Heart left ventricle (tissue), 16 donors: ENCODE results near the gene KCNH8. TPM values are rescaled to one million over a fixed set of nuclear protein-coding genes. Genes with fewer than 3 reads are reported as not detected.

Experiments
- ATAC-seq, 4 donors: fragments of 200-7000 bp; cut with Tn5 transposase; one replicate each; pipeline ENCODE4 v1.9.1; 2020 to 2022; ENCODE audit warnings: moderate library complexity in 4 of 4, mild to moderate bottlenecking in 3 of 4, moderate number of reproducible peaks in 1 of 4
- DNase-seq, 5 donors: peaks; one replicate each; pipeline ENCODE4 v3.0.0-alpha.2; 2020
- H3K27ac ChIP-seq, 12 donors: fragments of 200-600 bp; sonication (generic) in 4 of 12; one replicate each; pipeline versions ENCODE4 v1.5.0 to v1.8.0; 2016 to 2022; ENCODE audit warnings: mild to moderate bottlenecking in 2 of 12
- H3K27me3 ChIP-seq, 9 donors: fragments of 200-600 bp; sonication (generic) in 2 of 9; one replicate each; pipeline versions ENCODE4 v1.5.1 to v1.8.0; 2016 to 2022; ENCODE audit warnings: mild to moderate bottlenecking in 3 of 9
- H3K36me3 ChIP-seq, 9 donors: fragments of 200-600 bp; sonication (generic) in 2 of 9; one replicate each; pipeline versions ENCODE4 v1.5.0 to v1.8.0; 2018 to 2022; ENCODE audit warnings: mild to moderate bottlenecking in 2 of 9
- H3K4me1 ChIP-seq, 12 donors: fragments of 200-600 bp; sonication (generic) in 4 of 12; one replicate each; pipeline versions ENCODE4 v1.5.0 to v1.8.0; 2016 to 2022; ENCODE audit warnings: mild to moderate bottlenecking in 3 of 12
- H3K4me3 ChIP-seq, 12 donors: fragments of 200-600 bp; sonication (generic) in 4 of 12; one replicate each; pipeline versions ENCODE4 v1.5.0 to v1.8.0; 2017 to 2022; ENCODE audit warnings: mild to moderate bottlenecking in 9 of 12, moderate library complexity in 4 of 12
- H3K9me3 ChIP-seq, 12 donors: fragments of 200-600 bp; sonication (generic) in 4 of 12; one replicate each; pipeline versions ENCODE4 v1.5.0 to v1.8.0; 2016 to 2022; ENCODE audit warnings: mild to moderate bottlenecking in 1 of 12
- CTCF ChIP-seq, 12 donors: fragments of 200-600 bp; sonication (generic) in 4 of 12; IDR thresholded peaks; one replicate each; pipeline versions ENCODE4 v1.5.0 to v1.8.0; 2018 to 2022; ENCODE audit warnings: antibody characterized with exemption in 12 of 12, mild to moderate bottlenecking in 5 of 12
- POLR2A ChIP-seq, 2 donors: fragments of 450-650 bp; IDR thresholded peaks; one replicate each; pipeline ENCODE4 v1.6.1; 2017; ENCODE audit warnings: antibody characterized with exemption in 2 of 2, mild to moderate bottlenecking in 2 of 2, moderate library complexity in 2 of 2
- WGBS, 4 donors: extraction: QIAGEN DNeasy Blood & Tissue Kit in 2 of 4; methylation state at CpG; one replicate each; pipeline versions ENCODE4 v1.1.5 to v1.1.7; 2013 to 2018; 5-methylcytosine and 5-hydroxymethylcytosine counted together
- intact Hi-C, 10 donors: fragments of 100-400 bp; cut with DNase I; formaldehyde crosslinking; loops; one replicate each; pipeline versions ENCODE4 v1.11.1 to v1.14.2; 2022
- polyA plus RNA-seq, 2 donors: library from polyadenylated mRNA; stranded (reverse); fragments of 200-250 nt; gene quantifications; one replicate each; pipeline ENCODE4 v1.2.3, GENCODE V29; 2013
- total RNA-seq, 9 donors: library from RNA; depleted of rRNA in 2 of 9; stranded (reverse); fragments of >200 nt in 2 of 9; fragmentation: NEBNext Ultra II Directional in 3 of 9; extraction: Animal tissue kit (Norgen Biotek cat#: 25700) in 3 of 9; gene quantifications; one replicate each; pipeline versions ENCODE4 v1.1.0 to v1.2.4, GENCODE V29; 2016 to 2023
- donor health status: ischemic (EF 13 %, LVEDD 7.1; RV severe dilation, severe dysfunction).
- donor health status: healthy with polysubstance abuse.
- donor health status: DM: no; HTN: yes; CAD: no.
- donor health status: DM: no; HTN: no; CAD: no.
- donor health status: ischemic (EF 25% LVEDD 6.9; RV normal size, moderate dysfunction).
- donor health status: ischemic (EF 25% LVEDD 5.7; RV mildly dilated, moderate dysfunction).
- donor health status: healthy.
- donor health status: DM: yes; HTN: yes; CAD: no.
- donor health status: ischemic (EF 35%, LVEDD 5.7; RV mildly dilated, moderate dysfunction).
- donor health status: nonischemic (EF 11% LVEDD 7.7; RV severe dilation, severe dysfunction).
- donor health status: DM: yes; HTN: yes; CAD: no.
- donor health status: PGD.
- donor health status: ischemic (EF 29% LVEDD 5.4; RV normal size, mild dysfunction).
- donor health status: nonischemic (EF 23%, LVEDD 6.1; RV moderate dilation, normal function).

The KCNH8 gene
- total and polyA plus RNA-seq, 11 donors = 0.04 to 0.20 (median 0.07) TPM; not detected in 7

GRCh38 chr3:19473971-19474580, 325.8 kb downstream of the KCNH8 start:
- 59 to 72% (median 66%) methylated on average over 3 of the region's 3 CpGs for WGBS, 4 donors
- Histone ChIP-seq H3K4me3 (no peak overlapping the region), H3K9me3 (no peaks in the 10 kb centered on the region), H3K27ac (no peak overlapping the region), H3K4me1 (no peaks in the 10 kb centered on the region), H3K36me3 (no peaks in the 10 kb centered on the region), H3K27me3 (no peaks in the 10 kb centered on the region)
- ATAC-seq (no peak), DNase-seq (no peak)
- intact Hi-C loops = no loop called here
- TF ChIP-seq CTCF (IDR thresholded peaks at IDR 0.05) (no peak), POLR2A (IDR thresholded peaks at IDR 0.05) (no peak)

DNA sequence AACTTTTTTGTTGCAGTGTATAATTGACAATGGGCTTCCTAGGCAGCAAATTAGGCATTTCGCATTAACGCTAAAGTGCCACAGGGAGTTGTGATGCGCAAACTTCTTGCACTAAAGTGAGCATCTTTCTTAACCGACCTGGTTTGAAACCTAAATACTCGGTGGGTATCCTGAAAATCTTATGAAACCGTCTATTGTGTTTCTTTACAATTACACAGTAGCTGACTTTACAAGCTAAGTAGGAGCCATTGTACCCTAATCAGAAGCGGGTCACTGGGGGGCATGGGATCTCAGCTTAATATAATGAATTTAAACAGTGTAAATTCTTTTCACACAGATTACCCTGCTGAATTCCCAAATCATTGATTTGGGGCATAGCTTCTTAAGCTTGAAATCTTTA, 328.0 kb downstream of the KCNH8 start:
- intact Hi-C loops = no loop called here
- H3K27me3 ChIP-seq = no peaks in the 10 kb centered on the region

DNA sequence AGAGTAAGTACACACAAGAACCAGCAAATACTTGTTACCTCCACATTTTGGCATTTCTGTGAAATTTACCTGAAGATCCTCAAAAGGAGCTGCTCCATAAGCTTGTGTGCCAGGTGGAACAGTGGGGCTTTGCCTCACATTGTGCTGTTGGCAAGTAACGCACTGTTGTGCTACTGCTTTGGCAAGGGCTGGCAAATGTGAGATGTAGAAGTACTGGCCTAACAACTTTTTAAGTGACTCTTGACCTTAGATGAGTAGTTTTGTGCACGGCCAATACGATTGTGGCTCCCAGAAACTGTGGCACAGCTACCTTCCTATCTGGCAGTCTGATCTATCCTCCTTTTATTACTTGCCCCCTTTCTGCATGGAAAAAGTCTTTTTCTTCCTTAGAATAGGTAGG, 337.0 kb downstream of the KCNH8 start:
- WGBS, 4 donors = 84 to 91% (median 87%) methylated on average over 3 of the region's 3 CpGs
- TF ChIP-seq POLR2A (IDR thresholded peaks at IDR 0.05) = no peak
- no peak for TF ChIP-seq CTCF (IDR thresholded peaks at IDR 0.05)
- no peaks in the 10 kb centered on the region for H3K27me3 ChIP-seq
- intact Hi-C loops = loop anchor here in 1 of 10 donors (10.0 kb wide), 1 partner anchor 140 kb away; no protein-coding TSS in a partner anchor
- no peaks in the 10 kb centered on the region for H3K36me3 ChIP-seq
- no peaks in the 10 kb centered on the region for H3K9me3 ChIP-seq
- H3K4me3 ChIP-seq = no peak overlapping the region
- ATAC-seq (no peak), DNase-seq (no peak)
- no peaks in the 10 kb centered on the region for H3K4me1 ChIP-seq
- no peak overlapping the region for H3K27ac ChIP-seq

More for the DNA sequence above, 328.0 kb downstream of the KCNH8 start:
- DNase-seq (no peak), ATAC-seq (no peak)
- Histone ChIP-seq H3K36me3 (no peaks in the 10 kb centered on the region), H3K4me1 (no peaks in the 10 kb centered on the region), H3K9me3 (no peaks in the 10 kb centered on the region), H3K27ac (no peak overlapping the region), H3K4me3 (no peak overlapping the region)
- TF ChIP-seq POLR2A (IDR thresholded peaks at IDR 0.05) = no peak
- WGBS, 4 donors = 76 to 81% (median 79%) methylated on average over 7 of the region's 7 CpGs

DNA sequence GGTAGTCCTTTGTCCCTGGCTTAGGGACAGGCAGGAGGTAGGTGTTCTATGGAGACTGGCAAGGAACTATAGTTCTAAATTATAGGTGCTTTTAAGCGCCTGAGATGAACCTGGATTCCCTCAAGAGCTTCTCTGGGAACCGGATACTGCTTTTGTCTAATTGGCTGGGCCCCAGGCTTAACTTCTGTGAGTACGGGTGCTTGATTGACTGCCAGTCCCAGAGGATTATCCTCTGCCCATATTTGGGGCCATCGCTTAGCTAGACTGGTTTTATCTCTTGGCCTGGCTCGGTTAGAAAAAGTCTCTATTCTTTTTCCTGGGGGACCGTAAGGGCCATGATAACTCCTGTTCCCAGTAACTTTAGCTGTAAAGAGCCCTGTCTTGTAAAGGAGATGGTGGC, 339.1 kb downstream of the KCNH8 start:
- no peak for ATAC-seq
- Histone ChIP-seq H3K9me3 (no peaks in the 10 kb centered on the region), H3K4me1 (no peaks in the 10 kb centered on the region), H3K4me3 (no peak overlapping the region), H3K36me3 (no peaks in the 10 kb centered on the region), H3K27me3 (no peaks in the 10 kb centered on the region), H3K27ac (no peak overlapping the region)
- WGBS, 4 donors = 38 to 55% (median 51%) methylated on average over 4 to 6 of the region's 6 CpGs
- intact Hi-C loops = loop anchor here in 1 of 10 donors (10.0 kb wide), 1 partner anchor 143 kb away; no protein-coding TSS in a partner anchor
- TF ChIP-seq POLR2A (IDR thresholded peaks at IDR 0.05) (no peak), CTCF (IDR thresholded peaks at IDR 0.05) (no peak)
- no peak for DNase-seq

DNA sequence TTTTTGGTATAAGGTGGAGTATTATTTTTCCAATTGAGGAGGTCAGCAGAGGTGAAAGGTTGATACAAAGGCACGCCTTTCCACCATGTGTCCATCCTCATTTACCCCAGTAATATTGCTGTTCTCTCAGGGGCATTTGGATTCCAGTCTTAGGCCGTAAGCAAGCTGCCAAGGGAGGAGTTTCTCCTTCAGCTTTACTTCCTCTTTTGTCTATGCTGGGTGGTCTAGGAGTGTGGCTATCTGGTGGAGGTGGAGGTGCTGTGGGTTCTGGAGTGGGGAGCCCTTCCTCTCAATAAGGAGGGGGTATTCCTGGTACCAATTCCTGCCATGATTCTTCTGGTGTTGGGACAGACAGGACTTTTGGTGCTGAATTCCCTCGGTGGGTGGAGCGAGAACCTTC, 340.6 kb downstream of the KCNH8 start:
- Histone ChIP-seq H3K4me1 (no peaks in the 10 kb centered on the region), H3K27ac (no peak overlapping the region), H3K27me3 (no peaks in the 10 kb centered on the region), H3K36me3 (no peaks in the 10 kb centered on the region), H3K9me3 (no peaks in the 10 kb centered on the region), H3K4me3 (no peak overlapping the region)
- no peak for DNase-seq
- ATAC-seq = no peak
- WGBS, 4 donors = 85 to 90% (median 86%) methylated on average over 4 of the region's 4 CpGs
- intact Hi-C loops = loop anchor here in 1 of 10 donors (10.0 kb wide), 1 partner anchor 144 kb away; no protein-coding TSS in a partner anchor
- TF ChIP-seq CTCF (IDR thresholded peaks at IDR 0.05) = no peak
- TF ChIP-seq POLR2A (IDR thresholded peaks at IDR 0.05) = no peak
